Suprapubic skin (tissue), 4 donors: ENCODE results near the gene GBX2. TPM values are rescaled to one million over a fixed set of nuclear protein-coding genes. Genes with fewer than 3 reads are reported as not detected.
A peak's percentile ranks its signal among the peaks of the same experiment; 100 is the strongest.

ENCODE experiments used
- DNase-seq, 2 donors: peaks; one replicate each; pipeline ENCODE4 v3.0.0-alpha.2; 2019; ENCODE audit warnings: low spot score in 2 of 2
- H3K27ac ChIP-seq: fragments of 200-600 bp; sonication (generic); one replicate; pipeline ENCODE4 v1.5.1; 2019
- H3K27me3 ChIP-seq: fragments of 200-600 bp; sonication (generic); one replicate; pipeline ENCODE4 v1.5.1; 2019
- H3K36me3 ChIP-seq: fragments of 200-600 bp; sonication (generic); one replicate; pipeline ENCODE4 v1.5.1; 2019
- H3K4me1 ChIP-seq: fragments of 200-600 bp; sonication (generic); one replicate; pipeline ENCODE4 v1.5.1; 2019
- H3K4me3 ChIP-seq: fragments of 200-600 bp; sonication (generic); one replicate; pipeline ENCODE4 v1.5.1; 2019; ENCODE audit warnings: mild to moderate bottlenecking
- H3K9me3 ChIP-seq: fragments of 200-600 bp; sonication (generic); one replicate; pipeline ENCODE4 v1.5.1; 2019
- EP300 ChIP-seq: sonication (generic); formaldehyde crosslinking; IDR thresholded peaks from one replicate; pipeline ENCODE4 v1.6.1; 2017; ENCODE audit warnings: antibody characterized with exemption
- POLR2A ChIP-seq, 2 donors: fragments of 450-650 bp; IDR thresholded peaks; one replicate each; pipeline ENCODE4 v1.6.1; 2017; ENCODE audit warnings: antibody characterized with exemption in 2 of 2, mild to moderate bottlenecking in 2 of 2, moderate library complexity in 2 of 2
- POLR2AphosphoS5 ChIP-seq, 3 donors: sonication (generic); formaldehyde crosslinking; IDR thresholded peaks; one replicate each; pipeline ENCODE4 v1.6.1; 2017; ENCODE audit warnings: antibody characterized with exemption in 3 of 3
- WGBS: methylation state at CpG from one replicate; pipeline ENCODE4 v1.1.5; 2018; 5-methylcytosine and 5-hydroxymethylcytosine counted together
- total RNA-seq, 4 donors: library from RNA; depleted of rRNA; stranded (reverse); fragments of >200 nt; gene quantifications; one replicate each; pipeline ENCODE4 v1.1.0, GENCODE V29; 2016
- TF ChIP-seq, protein P1 (sequence below), 2 donors: fragments of 200-600 bp in 1 of 2; fragments of 450-650 bp in 1 of 2; sonication (generic) in 1 of 2; IDR thresholded peaks; one replicate each; pipeline ENCODE4 v1.5.1; 2016 to 2019; ENCODE audit warnings: antibody characterized with exemption in 2 of 2, mild to moderate bottlenecking in 1 of 2, moderate library complexity in 1 of 2

GBX2 gene
- total RNA-seq, 4 donors from 2014 or later = 0.60 TPM; not detected in 3

DNA sequence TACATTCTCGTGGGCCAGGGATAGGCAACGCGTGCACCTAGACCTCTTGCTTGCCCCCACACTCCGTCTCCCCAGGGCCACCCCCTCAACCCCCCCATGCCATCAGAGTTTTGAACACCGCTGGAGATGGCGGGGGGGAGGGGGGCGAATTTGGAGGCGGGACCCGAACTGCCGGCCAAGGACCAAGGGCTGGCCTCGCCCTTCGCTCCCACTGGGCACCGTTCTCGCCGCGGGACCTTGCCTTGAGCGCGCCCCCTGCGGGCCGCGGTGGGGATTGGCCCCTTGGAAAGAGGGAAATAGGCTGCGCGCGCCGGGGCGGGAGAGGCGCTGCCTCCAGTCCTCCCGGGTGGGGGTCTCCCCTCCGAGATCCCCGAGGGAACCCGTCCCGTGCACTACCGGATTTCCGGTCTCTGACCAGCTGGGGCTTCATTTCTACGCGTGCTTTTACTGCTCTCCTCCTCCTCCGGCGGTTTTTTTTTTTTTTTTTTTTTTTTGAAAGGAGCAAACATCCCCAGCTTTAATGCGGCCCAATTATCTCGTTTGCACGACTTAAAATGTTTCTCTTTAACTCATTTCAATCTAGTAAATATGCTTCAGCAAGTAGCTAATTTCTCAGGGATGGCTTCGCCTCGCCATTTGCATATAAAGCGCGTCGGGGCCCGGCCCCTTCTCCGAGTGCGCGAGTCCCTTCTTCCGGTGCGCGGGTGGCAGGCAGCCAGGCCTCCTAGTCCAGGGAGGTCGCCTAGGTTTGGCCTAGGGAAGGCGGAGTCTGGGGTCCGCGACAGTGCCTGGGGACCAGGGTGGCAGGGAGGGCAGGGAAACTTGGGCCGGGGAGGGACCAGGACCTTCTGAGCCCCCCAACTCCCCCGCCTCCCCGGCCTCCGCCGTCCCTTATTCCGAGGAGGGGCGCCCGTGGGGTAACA is 10.0 kb upstream of the GBX2 start:
- peak overlapping the region; percentile 34 for H3K4me3 ChIP-seq
- TF ChIP-seq EP300 (no peak), POLR2A (IDR thresholded peaks at IDR 0.05) (no peak), POLR2AphosphoS5 (IDR thresholded peaks at IDR 0.05) (no peak)
- TF ChIP-seq, protein P1, sequence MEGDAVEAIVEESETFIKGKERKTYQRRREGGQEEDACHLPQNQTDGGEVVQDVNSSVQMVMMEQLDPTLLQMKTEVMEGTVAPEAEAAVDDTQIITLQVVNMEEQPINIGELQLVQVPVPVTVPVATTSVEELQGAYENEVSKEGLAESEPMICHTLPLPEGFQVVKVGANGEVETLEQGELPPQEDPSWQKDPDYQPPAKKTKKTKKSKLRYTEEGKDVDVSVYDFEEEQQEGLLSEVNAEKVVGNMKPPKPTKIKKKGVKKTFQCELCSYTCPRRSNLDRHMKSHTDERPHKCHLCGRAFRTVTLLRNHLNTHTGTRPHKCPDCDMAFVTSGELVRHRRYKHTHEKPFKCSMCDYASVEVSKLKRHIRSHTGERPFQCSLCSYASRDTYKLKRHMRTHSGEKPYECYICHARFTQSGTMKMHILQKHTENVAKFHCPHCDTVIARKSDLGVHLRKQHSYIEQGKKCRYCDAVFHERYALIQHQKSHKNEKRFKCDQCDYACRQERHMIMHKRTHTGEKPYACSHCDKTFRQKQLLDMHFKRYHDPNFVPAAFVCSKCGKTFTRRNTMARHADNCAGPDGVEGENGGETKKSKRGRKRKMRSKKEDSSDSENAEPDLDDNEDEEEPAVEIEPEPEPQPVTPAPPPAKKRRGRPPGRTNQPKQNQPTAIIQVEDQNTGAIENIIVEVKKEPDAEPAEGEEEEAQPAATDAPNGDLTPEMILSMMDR (IDR thresholded peaks at IDR 0.05) = peak; percentile 48 to 66
- H3K27ac ChIP-seq = no peak overlapping the region
- H3K4me1 ChIP-seq = peaks cover 28% of the 10 kb centered on the region
- no peaks in the 10 kb centered on the region for H3K36me3 ChIP-seq
- 3% methylated on average over 53 of the region's 65 CpGs for WGBS
- peaks cover 91% of the 10 kb centered on the region for H3K27me3 ChIP-seq
- H3K9me3 ChIP-seq = no peaks in the 10 kb centered on the region
- DNase-seq = peak in 1 of 2 donors; percentile 77

DNA sequence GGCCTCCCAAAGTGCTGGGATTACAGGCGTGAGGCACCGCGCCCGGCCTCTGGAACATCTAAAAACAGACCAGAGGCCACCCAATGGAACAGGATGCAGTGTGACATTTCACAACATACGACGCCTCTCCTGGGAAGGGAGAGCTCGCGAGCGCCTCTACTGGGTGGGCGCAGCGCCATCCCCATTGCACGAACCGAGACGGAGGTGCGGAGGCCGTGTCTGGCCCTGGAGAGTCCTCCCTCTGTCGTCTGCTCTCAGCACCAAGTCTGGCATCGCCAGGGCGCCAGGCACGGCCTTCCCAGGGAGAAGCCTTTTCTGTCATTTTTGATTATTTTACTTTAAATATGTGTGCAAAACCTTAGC is 9.4 kb upstream of the GBX2 start:
- H3K36me3 ChIP-seq = no peaks in the 10 kb centered on the region
- WGBS = 17% methylated on average over 20 of the region's 20 CpGs
- peaks cover 97% of the 10 kb centered on the region for H3K27me3 ChIP-seq
- DNase-seq = no peak
- no peak for TF ChIP-seq EP300
- TF ChIP-seq, protein P1 (IDR thresholded peaks at IDR 0.05) = no peak
- no peak for TF ChIP-seq POLR2A (IDR thresholded peaks at IDR 0.05)
- TF ChIP-seq POLR2AphosphoS5 (IDR thresholded peaks at IDR 0.05) = no peak
- peak overlapping the region; percentile 34 for H3K4me3 ChIP-seq
- peaks cover 34% of the 10 kb centered on the region for H3K4me1 ChIP-seq
- H3K27ac ChIP-seq = no peak overlapping the region
- no peaks in the 10 kb centered on the region for H3K9me3 ChIP-seq

DNA sequence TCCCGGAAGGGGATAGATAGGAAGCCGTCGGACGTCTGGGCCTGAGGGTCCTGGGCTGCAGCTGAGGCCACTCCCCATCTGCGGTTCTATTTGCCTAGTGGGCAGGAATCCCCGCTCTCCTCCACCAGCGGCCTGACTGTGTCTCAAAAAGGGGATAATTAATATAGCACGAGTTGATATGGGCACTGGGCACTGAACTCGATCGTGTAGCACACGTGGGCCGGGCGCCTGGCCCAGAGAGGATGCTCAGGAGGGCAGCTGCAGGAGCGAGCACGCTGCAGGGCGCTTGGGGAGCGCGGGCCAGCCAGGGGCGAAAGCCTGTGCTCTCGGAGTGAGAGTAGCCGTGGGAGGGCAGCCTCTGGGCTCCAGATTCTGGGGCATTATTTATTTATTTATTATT is 8.8 kb upstream of the GBX2 start:
- no peak for DNase-seq
- Histone ChIP-seq H3K9me3 (no peaks in the 10 kb centered on the region), H3K27ac (no peak overlapping the region), H3K27me3 (peaks cover 99% of the 10 kb centered on the region), H3K4me1 (peaks cover 41% of the 10 kb centered on the region), H3K36me3 (no peaks in the 10 kb centered on the region), H3K4me3 (no peak overlapping the region)
- no peak for TF ChIP-seq POLR2AphosphoS5 (IDR thresholded peaks at IDR 0.05)
- TF ChIP-seq, protein P1 (IDR thresholded peaks at IDR 0.05) = no peak
- TF ChIP-seq EP300 = no peak
- TF ChIP-seq POLR2A (IDR thresholded peaks at IDR 0.05) = no peak
- WGBS = 64% methylated on average over 15 of the region's 21 CpGs

DNA sequence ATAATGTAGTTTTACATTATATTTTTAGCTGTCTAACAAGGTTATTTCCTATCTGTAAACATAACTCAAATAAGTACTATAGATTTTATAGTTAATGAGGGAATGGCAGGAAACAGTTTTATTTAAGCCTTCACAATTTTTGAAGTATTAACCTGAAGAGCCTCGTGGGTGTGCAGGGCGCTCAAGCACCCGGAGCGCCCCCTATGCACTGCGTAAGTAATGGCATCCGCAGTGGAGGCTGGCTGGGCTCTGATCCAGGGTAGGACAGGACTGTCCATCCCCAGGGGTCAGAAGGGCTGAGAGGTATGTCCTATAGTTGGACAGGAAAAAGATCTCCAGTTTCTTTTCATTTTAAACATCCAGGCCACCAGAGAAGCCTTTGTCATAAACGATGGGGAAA is 8.2 kb upstream of the GBX2 start:
- WGBS = 27% methylated on average over 7 of the region's 7 CpGs
- Histone ChIP-seq H3K27ac (no peak overlapping the region), H3K27me3 (peaks cover 100% of the 10 kb centered on the region), H3K4me3 (no peak overlapping the region), H3K4me1 (peaks cover 46% of the 10 kb centered on the region), H3K36me3 (no peaks in the 10 kb centered on the region), H3K9me3 (no peaks in the 10 kb centered on the region)
- no peak for DNase-seq
- TF ChIP-seq EP300 = no peak
- no peak for TF ChIP-seq POLR2AphosphoS5 (IDR thresholded peaks at IDR 0.05)
- TF ChIP-seq POLR2A (IDR thresholded peaks at IDR 0.05) = no peak
- TF ChIP-seq, protein P1 (IDR thresholded peaks at IDR 0.05) = peak in 1 of 2 donors; percentile 18

DNA sequence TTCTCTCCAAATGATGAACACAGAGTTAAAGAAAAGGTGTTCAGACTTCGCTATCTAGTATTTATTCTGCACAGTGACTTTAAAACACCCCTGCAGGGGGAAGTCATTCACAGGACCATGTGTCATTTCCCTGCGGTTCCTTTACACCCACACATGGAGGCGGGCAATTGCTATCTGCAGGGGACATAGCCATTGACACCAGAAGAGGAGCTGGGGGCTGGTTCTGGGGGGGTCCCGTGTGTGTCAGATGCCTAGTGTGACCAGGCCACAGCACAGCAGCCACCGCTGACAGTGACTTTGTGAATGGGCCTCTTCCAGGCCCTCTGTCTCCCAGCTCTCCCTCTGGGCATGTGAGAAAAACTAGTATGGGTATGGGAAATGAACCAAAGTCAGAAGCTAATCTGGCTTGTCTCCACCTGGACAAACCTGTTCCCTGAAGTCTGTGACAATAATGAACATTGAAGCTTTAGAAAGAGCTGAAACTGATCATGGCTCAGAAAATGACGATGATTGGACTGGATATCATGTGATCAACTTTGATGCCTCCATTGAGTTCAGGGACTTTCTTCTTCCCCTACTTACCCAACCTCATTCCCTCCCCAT is 7.5 kb upstream of the GBX2 start:
- H3K4me1 ChIP-seq = peaks cover 54% of the 10 kb centered on the region
- H3K27me3 ChIP-seq = peaks cover 100% of the 10 kb centered on the region
- 59% methylated on average over 6 of the region's 6 CpGs for WGBS

More for the DNA sequence above, 7.5 kb upstream of the GBX2 start:
- Histone ChIP-seq H3K27ac (no peak overlapping the region), H3K4me3 (no peak overlapping the region), H3K9me3 (no peaks in the 10 kb centered on the region), H3K36me3 (no peaks in the 10 kb centered on the region)
- TF ChIP-seq POLR2A (IDR thresholded peaks at IDR 0.05) (no peak), EP300 (no peak), POLR2AphosphoS5 (IDR thresholded peaks at IDR 0.05) (no peak)
- TF ChIP-seq, protein P1 (IDR thresholded peaks at IDR 0.05) = no peak
- DNase-seq = no peak
